Measurements from ENCODE around the gene CDK14.

Gene CDK14

DNA sequence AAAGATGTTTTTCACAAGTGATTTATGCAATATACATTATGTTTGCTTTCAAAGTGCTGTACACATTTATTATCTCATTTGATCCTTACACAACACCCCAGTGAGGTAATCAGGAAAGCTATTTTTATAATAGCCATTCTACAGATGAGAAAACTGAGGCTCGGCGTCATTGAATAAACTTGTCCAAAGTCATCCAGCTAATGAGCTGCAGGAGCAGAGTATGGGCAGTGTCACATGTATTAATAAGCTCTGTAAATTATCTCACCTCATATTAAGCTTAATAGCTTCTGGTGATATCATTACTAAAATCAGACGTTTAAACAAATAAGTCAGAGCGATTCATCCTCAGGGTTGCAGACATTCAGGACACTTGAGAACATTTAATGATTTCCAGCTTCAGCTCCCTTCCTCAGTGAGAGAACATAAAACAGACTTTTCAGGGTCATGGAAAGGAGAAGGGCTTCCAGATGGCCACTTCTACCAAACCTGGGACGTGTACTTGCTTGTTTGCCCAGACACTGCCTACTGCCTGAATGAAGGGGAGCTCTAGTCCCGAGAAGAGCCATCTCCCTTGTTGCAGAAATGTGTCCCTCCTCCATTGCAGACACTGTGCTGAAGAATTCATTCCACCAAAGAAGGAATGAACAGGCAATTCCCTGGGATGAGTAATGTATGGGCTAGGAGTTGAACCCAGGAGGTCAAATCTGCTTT lies 647.6 kb downstream of the CDK14 start:
- TF ChIP-seq, protein P1, sequence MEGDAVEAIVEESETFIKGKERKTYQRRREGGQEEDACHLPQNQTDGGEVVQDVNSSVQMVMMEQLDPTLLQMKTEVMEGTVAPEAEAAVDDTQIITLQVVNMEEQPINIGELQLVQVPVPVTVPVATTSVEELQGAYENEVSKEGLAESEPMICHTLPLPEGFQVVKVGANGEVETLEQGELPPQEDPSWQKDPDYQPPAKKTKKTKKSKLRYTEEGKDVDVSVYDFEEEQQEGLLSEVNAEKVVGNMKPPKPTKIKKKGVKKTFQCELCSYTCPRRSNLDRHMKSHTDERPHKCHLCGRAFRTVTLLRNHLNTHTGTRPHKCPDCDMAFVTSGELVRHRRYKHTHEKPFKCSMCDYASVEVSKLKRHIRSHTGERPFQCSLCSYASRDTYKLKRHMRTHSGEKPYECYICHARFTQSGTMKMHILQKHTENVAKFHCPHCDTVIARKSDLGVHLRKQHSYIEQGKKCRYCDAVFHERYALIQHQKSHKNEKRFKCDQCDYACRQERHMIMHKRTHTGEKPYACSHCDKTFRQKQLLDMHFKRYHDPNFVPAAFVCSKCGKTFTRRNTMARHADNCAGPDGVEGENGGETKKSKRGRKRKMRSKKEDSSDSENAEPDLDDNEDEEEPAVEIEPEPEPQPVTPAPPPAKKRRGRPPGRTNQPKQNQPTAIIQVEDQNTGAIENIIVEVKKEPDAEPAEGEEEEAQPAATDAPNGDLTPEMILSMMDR (IDR thresholded peaks at IDR 0.05) = no peak

DNA sequence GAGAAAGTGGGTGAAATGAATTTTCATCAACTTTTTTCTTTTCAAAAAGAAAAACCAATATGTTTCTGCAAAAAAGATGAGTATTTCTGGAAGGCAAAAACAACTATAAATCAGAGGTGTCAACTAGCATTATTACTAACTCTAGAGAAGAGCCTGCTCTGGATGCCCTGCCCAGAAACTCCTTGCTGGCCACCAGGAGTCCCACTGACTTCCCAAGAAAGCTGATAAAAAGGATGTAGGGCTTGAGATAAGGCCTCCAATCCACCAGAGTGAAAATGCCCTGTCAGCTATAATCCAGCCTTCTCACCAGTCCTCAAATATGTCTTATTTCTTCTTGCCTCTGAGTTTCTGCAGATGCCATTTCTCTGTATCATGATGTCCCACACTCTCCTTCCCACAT lies 651.4 kb downstream of the CDK14 start:
- TF ChIP-seq, protein P1 (IDR thresholded peaks at IDR 0.05) = no peak

DNA sequence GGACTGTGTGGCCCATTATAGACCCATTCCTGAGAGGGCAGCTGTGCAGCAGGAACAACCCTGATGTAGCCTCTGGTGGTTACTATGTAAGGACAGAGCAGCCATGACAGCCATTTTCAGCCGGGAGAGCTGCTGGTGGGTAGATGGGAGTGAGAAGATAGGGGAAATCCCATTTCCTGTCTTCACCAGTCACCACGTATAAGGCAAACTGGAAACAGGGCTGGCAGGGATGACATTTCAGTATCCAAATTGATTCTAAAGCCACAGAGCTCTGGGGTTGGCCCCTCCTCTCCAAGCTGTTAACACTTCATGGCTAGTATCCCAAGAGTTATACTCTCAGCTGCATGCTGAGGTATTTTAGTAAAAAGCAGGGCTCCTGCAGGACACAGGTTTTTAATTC lies 652.9 kb downstream of the CDK14 start:
- TF ChIP-seq, protein P1 (IDR thresholded peaks at IDR 0.05) = no peak

DNA sequence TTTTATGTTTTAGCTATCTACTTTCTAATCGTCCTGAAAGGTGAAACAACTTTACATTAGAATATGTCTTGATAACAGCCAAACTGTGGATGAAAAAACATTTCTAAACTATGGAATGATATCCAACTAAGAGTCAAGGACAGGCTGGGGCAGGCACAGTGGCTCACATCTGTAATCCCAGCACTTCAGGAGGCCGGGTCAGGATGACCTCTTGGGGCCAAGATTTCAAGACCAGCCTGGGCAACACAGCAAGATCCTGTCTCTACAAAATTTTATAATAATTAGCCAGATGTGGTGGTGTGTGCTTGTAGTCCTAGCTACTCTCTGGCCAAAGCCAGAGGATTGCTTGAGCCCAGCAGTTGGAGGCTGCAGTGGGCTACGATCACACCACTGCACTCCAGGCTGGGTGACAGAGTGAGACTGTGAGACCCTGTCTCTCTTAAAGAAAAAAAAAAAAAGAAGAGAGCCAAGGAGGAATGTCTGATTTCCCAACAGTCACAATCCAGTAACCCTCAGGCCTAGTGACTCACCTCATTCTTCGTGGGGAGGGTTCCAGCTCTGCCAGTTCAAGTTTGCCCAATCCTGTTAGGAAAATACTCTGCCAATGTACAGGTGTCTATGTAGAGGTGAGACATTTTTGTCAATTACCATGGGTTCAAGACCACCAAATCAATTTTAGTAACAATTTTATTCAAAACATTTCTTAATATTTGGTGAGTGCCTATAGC lies 653.5 kb downstream of the CDK14 start:
- TF ChIP-seq, protein P1 (IDR thresholded peaks at IDR 0.05) = no peak

DNA sequence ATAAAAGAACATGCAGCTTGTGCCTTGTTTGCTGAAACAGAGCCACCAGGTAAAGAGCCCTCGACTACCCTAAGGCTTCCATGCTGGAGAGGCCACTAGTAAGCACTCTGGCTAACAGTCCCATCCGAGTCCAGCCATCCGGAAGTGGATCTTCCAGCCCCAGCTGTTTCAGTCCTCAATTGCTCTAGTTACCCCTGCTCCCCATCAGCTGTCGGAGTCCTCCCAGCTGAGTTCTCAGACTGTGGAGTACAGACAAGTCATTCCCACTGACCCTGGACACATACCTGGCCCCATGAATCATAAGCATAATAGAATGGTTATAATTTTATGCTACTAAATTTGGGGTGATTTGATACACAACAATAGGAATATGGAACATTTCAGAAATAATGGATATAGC lies 654.6 kb downstream of the CDK14 start:
- TF ChIP-seq, protein P1 (IDR thresholded peaks at IDR 0.05) = no peak

DNA sequence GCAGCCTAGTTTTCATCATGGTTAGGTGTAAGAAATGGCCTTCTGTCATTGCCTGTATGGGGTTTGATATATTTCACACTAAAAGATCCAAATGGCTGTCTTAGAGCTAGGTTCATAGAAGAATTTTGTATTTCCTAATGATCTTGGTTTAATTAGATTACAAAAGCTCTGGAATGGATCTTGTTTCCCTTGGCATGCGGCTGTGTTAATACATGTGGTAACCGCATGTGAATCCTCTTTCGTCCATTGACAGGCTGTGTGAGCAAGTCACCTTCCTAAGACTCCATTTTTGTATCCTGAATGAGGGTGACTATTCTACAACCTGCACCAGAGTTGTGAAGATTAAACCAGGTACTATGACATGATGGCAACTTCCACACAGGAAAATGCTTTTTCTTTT lies 655.8 kb downstream of the CDK14 start:
- TF ChIP-seq, protein P1 (IDR thresholded peaks at IDR 0.05) = no peak

Data from LNCAP (cell line).